OCI-LY1 (cell line): ENCODE measurements around the gene KMO.

Experiments
- CTCF ChIP-seq: fragments of 200-600 bp; sonication (generic), shearing (Covaris generic); IDR thresholded peaks from 2 replicates; pipeline ENCODE4 v1.5.1; 2017; ENCODE audit warnings: mild to moderate bottlenecking, antibody characterized with exemption, low read length, moderate library complexity, mixed read lengths
- EZH2 ChIP-seq: fragments of 200-600 bp; sonication (generic), shearing (Covaris generic); IDR thresholded peaks from 2 replicates; pipeline ENCODE4 v1.8.0; 2017; ENCODE audit warnings: borderline replicate concordance, mixed run types, mild to moderate bottlenecking, antibody characterized with exemption, low read length, moderate library complexity, mixed read lengths

DNA sequence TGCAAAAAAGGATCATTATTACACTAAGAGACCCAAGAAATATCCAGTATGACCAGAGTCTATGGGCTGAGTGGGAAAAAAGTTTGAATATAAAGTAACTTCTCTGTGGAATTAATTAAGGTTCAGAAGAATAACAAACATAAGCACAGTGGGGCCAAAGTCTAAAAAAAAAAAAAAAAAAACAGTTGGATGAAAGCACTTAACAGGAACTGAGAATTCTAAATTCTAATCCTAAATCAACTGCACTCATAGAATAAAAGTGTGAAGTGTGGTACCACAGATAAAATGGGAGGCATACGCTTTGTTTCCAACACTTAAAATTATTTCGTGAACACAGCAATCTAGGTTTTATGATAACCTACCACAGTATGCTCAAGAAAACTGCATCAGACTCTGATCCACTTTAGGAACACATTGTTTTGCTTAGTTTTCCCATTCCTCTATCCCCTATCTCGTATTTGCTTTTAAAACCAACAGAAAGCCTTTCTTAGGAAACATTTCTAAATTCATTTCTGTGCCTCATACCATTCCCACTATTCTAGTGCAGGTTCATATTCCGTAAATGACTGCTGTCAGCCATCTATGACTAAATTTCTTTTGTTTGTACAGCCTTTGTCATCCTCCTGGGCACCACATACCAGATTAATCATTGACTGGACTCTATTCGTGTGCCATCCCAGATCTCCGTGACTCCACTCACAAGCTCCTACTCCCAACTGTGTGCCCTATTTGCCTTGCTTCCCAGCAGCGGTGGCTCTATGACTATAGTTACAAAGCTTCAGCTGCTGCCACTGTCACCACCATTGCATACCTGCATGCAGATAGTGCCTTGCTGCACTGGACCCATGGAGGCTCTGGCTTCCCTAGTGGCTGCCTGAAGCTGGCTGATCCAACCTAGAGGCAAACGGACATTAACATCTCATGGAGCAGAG is 83.1 kb downstream of the KMO start:
- no peak for TF ChIP-seq CTCF
- TF ChIP-seq EZH2 = no peak
